Breast epithelium (tissue), 4 donors: Measurements from ENCODE around the gene PTGFRN. TPM values are rescaled to one million over a fixed set of nuclear protein-coding genes. Genes with fewer than 3 reads are reported as not detected.

ENCODE experiments used
- DNase-seq, 2 donors: peaks; one replicate each; pipeline ENCODE4 v3.0.0-alpha.2; 2019; ENCODE audit warnings: low spot score in 2 of 2
- H3K27ac ChIP-seq, 2 donors: fragments of 200-600 bp; sonication (generic) in 1 of 2; one replicate each; pipeline ENCODE4 v1.5.1; 2016 to 2019; ENCODE audit warnings: mild to moderate bottlenecking in 1 of 2
- H3K27me3 ChIP-seq, 2 donors: fragments of 200-600 bp; sonication (generic) in 1 of 2; one replicate each; pipeline versions ENCODE4 v1.5.1 to v1.6.0; 2017 to 2019; ENCODE audit warnings: control low read depth in 1 of 2, mild to moderate bottlenecking in 1 of 2
- H3K36me3 ChIP-seq: fragments of 200-600 bp; one replicate; pipeline ENCODE4 v1.5.1; 2019
- H3K4me1 ChIP-seq, 2 donors: fragments of 200-600 bp; sonication (generic); one replicate each; pipeline ENCODE4 v1.5.1; 2016 to 2019; ENCODE audit warnings: control low read depth in 1 of 2
- H3K4me3 ChIP-seq, 3 donors: fragments of 200-600 bp; sonication (generic); 1 replicate in 2 of 3; 2 replicates in 1 of 3; pipeline ENCODE4 v1.5.1; 2016 to 2019; ENCODE audit warnings: mild to moderate bottlenecking in 3 of 3, moderate library complexity in 2 of 3
- H3K9me3 ChIP-seq, 2 donors: fragments of 200-600 bp; sonication (generic) in 1 of 2; one replicate each; pipeline ENCODE4 v1.5.1; 2016 to 2019; ENCODE audit warnings: control low read depth in 1 of 2
- POLR2A ChIP-seq: fragments of 450-650 bp; IDR thresholded peaks from one replicate; pipeline ENCODE4 v1.6.1; 2016; ENCODE audit warnings: antibody characterized with exemption, mild to moderate bottlenecking, moderate library complexity
- POLR2AphosphoS5 ChIP-seq, 3 donors: sonication (generic); formaldehyde crosslinking; IDR thresholded peaks; one replicate each; pipeline ENCODE4 v1.6.1; 2017; ENCODE audit warnings: antibody characterized with exemption in 3 of 3
- intact Hi-C: fragments of 100-400 bp; cut with DNase I; formaldehyde crosslinking; loops from one replicate; pipeline ENCODE4 v1.15.1; 2023; ENCODE audit warnings: low total_unique reads
- total RNA-seq, 3 donors: library from RNA; depleted of rRNA; stranded (reverse); fragments of >200 nt; gene quantifications; one replicate each; pipeline ENCODE4 v1.1.0, GENCODE V29; 2016
- TF ChIP-seq, protein P1 (sequence below), 3 donors: fragments of 450-650 bp; IDR thresholded peaks; one replicate each; pipeline ENCODE4 v1.5.1; 2016 to 2017; ENCODE audit warnings: antibody characterized with exemption in 3 of 3, mild to moderate bottlenecking in 3 of 3, moderate library complexity in 3 of 3

PTGFRN gene
- total RNA-seq, 3 donors from 2014 or later = 10.6 to 30.8 (median 24.3) TPM

DNA sequence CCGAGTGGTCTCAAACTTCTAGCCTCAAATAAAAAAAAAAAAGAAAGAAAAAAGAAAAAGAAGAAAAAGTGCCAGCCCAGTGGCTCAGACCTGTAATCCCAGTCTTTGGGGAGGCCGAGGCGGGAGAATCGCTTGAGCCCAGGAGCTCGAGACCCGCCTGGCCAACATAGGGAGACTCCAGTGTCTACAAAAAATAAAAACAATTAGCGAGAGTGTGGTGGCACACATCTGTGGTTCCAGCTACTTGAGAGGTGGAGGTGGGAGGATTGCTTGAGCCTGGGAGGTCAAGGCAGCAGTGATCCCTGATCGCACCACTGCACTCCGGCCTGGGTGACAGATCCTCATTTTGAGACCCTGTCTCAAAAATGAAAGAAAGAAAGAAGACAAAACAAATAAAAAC lies 1.4 kb upstream of the PTGFRN start:
- TF ChIP-seq, protein P1, sequence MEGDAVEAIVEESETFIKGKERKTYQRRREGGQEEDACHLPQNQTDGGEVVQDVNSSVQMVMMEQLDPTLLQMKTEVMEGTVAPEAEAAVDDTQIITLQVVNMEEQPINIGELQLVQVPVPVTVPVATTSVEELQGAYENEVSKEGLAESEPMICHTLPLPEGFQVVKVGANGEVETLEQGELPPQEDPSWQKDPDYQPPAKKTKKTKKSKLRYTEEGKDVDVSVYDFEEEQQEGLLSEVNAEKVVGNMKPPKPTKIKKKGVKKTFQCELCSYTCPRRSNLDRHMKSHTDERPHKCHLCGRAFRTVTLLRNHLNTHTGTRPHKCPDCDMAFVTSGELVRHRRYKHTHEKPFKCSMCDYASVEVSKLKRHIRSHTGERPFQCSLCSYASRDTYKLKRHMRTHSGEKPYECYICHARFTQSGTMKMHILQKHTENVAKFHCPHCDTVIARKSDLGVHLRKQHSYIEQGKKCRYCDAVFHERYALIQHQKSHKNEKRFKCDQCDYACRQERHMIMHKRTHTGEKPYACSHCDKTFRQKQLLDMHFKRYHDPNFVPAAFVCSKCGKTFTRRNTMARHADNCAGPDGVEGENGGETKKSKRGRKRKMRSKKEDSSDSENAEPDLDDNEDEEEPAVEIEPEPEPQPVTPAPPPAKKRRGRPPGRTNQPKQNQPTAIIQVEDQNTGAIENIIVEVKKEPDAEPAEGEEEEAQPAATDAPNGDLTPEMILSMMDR (IDR thresholded peaks at IDR 0.05) = no peak
- no peak for TF ChIP-seq POLR2AphosphoS5 (IDR thresholded peaks at IDR 0.05)
- H3K27me3 ChIP-seq = no peaks in the 10 kb centered on the region
- H3K4me3 ChIP-seq = no peak overlapping the region
- H3K4me1 ChIP-seq = no peaks in the 10 kb centered on the region
- no peak for DNase-seq
- no peak overlapping the region for H3K27ac ChIP-seq
- H3K9me3 ChIP-seq = no peaks in the 10 kb centered on the region
- intact Hi-C loops = no loop called here
- no peaks in the 10 kb centered on the region for H3K36me3 ChIP-seq

DNA sequence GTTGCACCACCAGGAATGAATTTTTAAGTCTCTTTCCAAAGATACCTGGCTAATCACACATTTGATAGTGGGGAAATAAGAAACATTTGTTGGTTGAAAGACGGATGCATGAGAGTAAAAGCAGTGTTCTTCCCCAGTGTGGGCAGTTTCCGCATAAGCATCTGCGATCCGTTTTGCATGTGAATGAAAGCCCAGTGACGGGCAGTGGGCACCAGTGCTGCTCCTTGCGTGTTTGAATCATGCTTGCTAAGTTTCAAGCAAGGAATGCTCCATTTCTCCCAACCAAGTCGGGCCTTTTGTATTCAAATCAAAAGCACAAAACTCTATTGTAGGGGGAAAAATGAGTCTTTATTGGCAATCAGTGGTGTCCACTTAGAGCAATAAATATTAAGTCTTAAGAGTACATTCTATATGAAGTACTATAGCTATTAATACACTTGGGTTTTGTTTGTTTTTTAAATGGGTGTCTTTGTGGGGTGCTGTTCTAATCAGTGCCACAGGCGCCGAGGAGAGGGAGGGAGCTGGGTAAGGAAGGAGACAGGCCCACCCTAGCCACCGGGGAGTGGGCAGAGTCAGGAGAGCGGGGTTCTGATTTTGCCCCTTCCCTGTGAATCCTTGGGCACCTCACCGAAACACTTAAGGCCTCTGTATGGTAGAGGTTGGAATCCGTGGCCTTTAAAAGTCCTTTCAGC lies 750 bp upstream of the PTGFRN start:
- H3K27ac ChIP-seq = peak overlapping the region; percentile 89 to 95
- intact Hi-C loops = no loop called here

DNA sequence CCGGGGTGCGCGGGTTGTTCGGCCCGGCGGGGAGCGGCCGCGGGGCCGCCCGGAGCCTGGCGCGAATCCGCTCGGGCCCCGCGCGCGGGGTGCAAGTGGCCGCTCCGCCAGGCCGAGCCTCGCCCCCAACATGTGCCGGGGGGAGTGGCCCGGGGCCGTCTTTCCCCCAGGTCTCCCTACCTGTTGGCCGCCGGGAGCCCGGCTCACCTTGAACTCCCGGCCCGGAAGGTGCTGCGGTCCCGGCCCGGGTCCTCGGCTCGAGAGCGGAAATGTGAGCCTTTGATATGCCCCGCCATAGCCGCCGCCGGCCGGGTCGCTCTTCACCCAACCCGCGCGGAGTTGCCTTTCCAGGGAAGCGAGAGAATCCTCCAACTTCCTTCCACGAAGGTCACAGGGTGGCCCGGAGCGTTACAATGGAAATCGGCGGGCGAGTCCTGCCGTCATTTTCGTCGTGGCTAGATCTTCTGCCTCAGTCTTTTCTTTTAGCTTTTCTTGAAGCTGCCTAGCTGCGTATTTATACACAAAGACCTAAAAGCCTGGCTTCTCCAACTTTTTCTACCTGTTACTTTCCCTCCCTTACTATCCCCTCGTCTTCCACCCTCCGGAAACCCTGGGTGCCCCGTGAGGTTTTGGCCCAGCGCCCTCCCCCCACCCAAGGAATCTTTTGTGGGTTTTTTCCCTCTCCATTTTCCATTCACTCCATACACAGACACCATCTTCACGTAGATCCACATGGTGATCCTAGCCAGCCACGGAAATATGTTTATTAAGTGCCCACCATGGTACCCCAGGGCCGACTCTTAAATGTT lies 867 bp downstream of the PTGFRN start:
- Histone ChIP-seq H3K9me3 (no peaks in the 10 kb centered on the region), H3K36me3 (no peaks in the 10 kb centered on the region), H3K4me1 (peaks cover 0 to 6% of the 10 kb centered on the region in 2 donors), H3K27ac (peak overlapping the region; percentile 89 to 95), H3K4me3 (peak overlapping the region; percentile 76 to 93 (median 78)), H3K27me3 (no peaks in the 10 kb centered on the region)
- intact Hi-C loops = no loop called here
- peak in 1 of 2 donors; percentile 40 for DNase-seq
- TF ChIP-seq, protein P1 (IDR thresholded peaks at IDR 0.05) = no peak
- TF ChIP-seq POLR2AphosphoS5 (IDR thresholded peaks at IDR 0.05) (no peak), POLR2A (no peak)

More for the DNA sequence above, 750 bp upstream of the PTGFRN start:
- Histone ChIP-seq H3K4me1 (no peaks in the 10 kb centered on the region), H3K36me3 (no peaks in the 10 kb centered on the region), H3K9me3 (no peaks in the 10 kb centered on the region), H3K27me3 (no peaks in the 10 kb centered on the region), H3K4me3 (peak overlapping the region; percentile 76 to 93 (median 78))
- DNase-seq = no peak
- TF ChIP-seq POLR2A (no peak), POLR2AphosphoS5 (IDR thresholded peaks at IDR 0.05) (no peak)
- TF ChIP-seq, protein P1 (IDR thresholded peaks at IDR 0.05) = no peak

DNA sequence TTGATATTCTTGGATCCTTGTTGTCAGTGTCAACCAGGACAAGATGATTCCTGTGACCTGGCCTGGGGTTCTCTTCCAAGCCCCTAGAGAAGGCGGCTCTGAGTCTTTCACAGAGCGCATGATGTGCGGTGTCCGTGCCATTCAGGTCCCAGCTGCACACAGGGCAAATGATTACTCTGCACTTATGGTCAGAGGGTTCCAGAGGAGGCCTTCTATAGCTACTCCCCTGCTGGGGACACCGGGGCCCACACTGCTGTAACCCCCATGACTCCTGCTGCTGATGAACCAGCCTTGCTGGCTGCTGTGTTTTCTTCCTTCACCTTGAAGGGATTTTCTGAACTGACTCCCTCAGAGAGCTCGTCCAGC lies 1.5 kb downstream of the PTGFRN start:
- Histone ChIP-seq H3K27ac (peak overlapping the region in 1 of 2 donors; percentile 95), H3K36me3 (no peaks in the 10 kb centered on the region), H3K4me3 (peak overlapping the region; percentile 76 to 93 (median 78)), H3K4me1 (peaks cover 0 to 9% of the 10 kb centered on the region in 2 donors), H3K9me3 (no peaks in the 10 kb centered on the region), H3K27me3 (no peaks in the 10 kb centered on the region)
- TF ChIP-seq POLR2AphosphoS5 (IDR thresholded peaks at IDR 0.05) = no peak
- TF ChIP-seq POLR2A = no peak
- TF ChIP-seq, protein P1 (IDR thresholded peaks at IDR 0.05) = no peak
- intact Hi-C loops = no loop called here
- no peak for DNase-seq
